Measurements from ENCODE around the gene CASZ1. TPM values are rescaled to one million over a fixed set of nuclear protein-coding genes. Genes with fewer than 3 reads are reported as not detected.

The CASZ1 gene
- total RNA-seq, 4 donors from 2014 or later = 5.2 to 38.5 (median 18.7) TPM

- H3K27ac ChIP-seq = no peak overlapping the region
- peaks cover 49 to 59% of the 10 kb centered on the region in 2 donors for H3K4me1 ChIP-seq
- no peak for DNase-seq
- no peaks in the 10 kb centered on the region for H3K36me3 ChIP-seq
- H3K4me3 ChIP-seq (replicated peaks in 1 of 3) = no peak overlapping the region
- intact Hi-C loops (cut with DNase I) = loop anchor here (5.0 kb wide), 1 partner anchor 106 kb away; the partner anchor contains the start of gene CASZ1
- no peaks in the 10 kb centered on the region for H3K27me3 ChIP-seq
- H3K9me3 ChIP-seq = no peaks in the 10 kb centered on the region
- TF ChIP-seq CTCF (IDR thresholded peaks at IDR 0.05) (no peak), POLR2A (IDR thresholded peaks at IDR 0.05) (no peak)
- WGBS, 2 donors = 93 to 97% methylated on average over 10 to 11 of the region's 17 CpGs
Measured at GRCh38 chr1:10691075-10691739, 105.2 kb downstream of the CASZ1 start.

GRCh38 chr1:10690484-10690883 is 106.0 kb downstream of the CASZ1 start:
- no peak for TF ChIP-seq CTCF (IDR thresholded peaks at IDR 0.05)
- peaks cover 57 to 62% of the 10 kb centered on the region in 2 donors for H3K4me1 ChIP-seq
- H3K9me3 ChIP-seq = no peaks in the 10 kb centered on the region
- peak overlapping the region in 1 of 3 donors; percentile 20 for H3K27ac ChIP-seq
- intact Hi-C loops (cut with DNase I) = loop anchor here (5.0 kb wide), 1 partner anchor 107 kb away; the partner anchor contains the start of gene CASZ1
- no peaks in the 10 kb centered on the region for H3K36me3 ChIP-seq
- no peaks in the 10 kb centered on the region for H3K27me3 ChIP-seq
- DNase-seq = no peak
- WGBS, 2 donors = 90% methylated on average over 15 to 17 of the region's 17 CpGs
- H3K4me3 ChIP-seq (replicated peaks in 1 of 3) = no peak overlapping the region

- 93% methylated on average over 8 to 10 of the region's 10 CpGs for WGBS, 2 donors
- H3K4me3 ChIP-seq (replicated peaks in 1 of 3) = no peak overlapping the region
- H3K4me1 ChIP-seq = peaks cover 59 to 61% of the 10 kb centered on the region in 2 donors
- DNase-seq = no peak
- no peaks in the 10 kb centered on the region for H3K36me3 ChIP-seq
- H3K27me3 ChIP-seq = no peaks in the 10 kb centered on the region
- TF ChIP-seq CTCF (IDR thresholded peaks at IDR 0.05) = no peak
- no peak for TF ChIP-seq POLR2A (IDR thresholded peaks at IDR 0.05)
- intact Hi-C loops (cut with DNase I) = no loop called here
- H3K9me3 ChIP-seq = no peaks in the 10 kb centered on the region
- no peak overlapping the region for H3K27ac ChIP-seq
Measured at GRCh38 chr1:10688409-10688786, 108.0 kb downstream of the CASZ1 start.

GRCh38 chr1:10687782-10688408 is 108.6 kb downstream of the CASZ1 start:
- peak overlapping the region in 2 of 3 donors; percentile 66 to 88 for H3K27ac ChIP-seq
- no peak for TF ChIP-seq CTCF (IDR thresholded peaks at IDR 0.05)
- TF ChIP-seq POLR2A (IDR thresholded peaks at IDR 0.05) = no peak
- H3K9me3 ChIP-seq = no peaks in the 10 kb centered on the region
- DNase-seq = no peak
- intact Hi-C loops (cut with DNase I) = no loop called here
- WGBS, 2 donors = 67 to 83% methylated on average over 15 of the region's 15 CpGs
- no peak overlapping the region for H3K4me3 ChIP-seq (replicated peaks in 1 of 3)
- no peaks in the 10 kb centered on the region for H3K36me3 ChIP-seq
- no peaks in the 10 kb centered on the region for H3K27me3 ChIP-seq
- peaks cover 56 to 61% of the 10 kb centered on the region in 2 donors for H3K4me1 ChIP-seq

- H3K4me1 ChIP-seq = peaks cover 58 to 62% of the 10 kb centered on the region in 2 donors
- TF ChIP-seq CTCF (IDR thresholded peaks at IDR 0.05) (no peak), POLR2A (IDR thresholded peaks at IDR 0.05) (no peak)
- no peaks in the 10 kb centered on the region for H3K27me3 ChIP-seq
- no peak overlapping the region for H3K4me3 ChIP-seq (replicated peaks in 1 of 3)
- 73 to 100% methylated on average over 2 to 7 of the region's 7 CpGs for WGBS, 2 donors
- H3K9me3 ChIP-seq = no peaks in the 10 kb centered on the region
- H3K27ac ChIP-seq = peak overlapping the region; percentile 64 to 88 (median 66)
- intact Hi-C loops (cut with DNase I) = no loop called here
- no peaks in the 10 kb centered on the region for H3K36me3 ChIP-seq
- no peak for DNase-seq
Measured at GRCh38 chr1:10687251-10687651, 109.2 kb downstream of the CASZ1 start.

Data from thyroid gland (tissue), 4 donors.